ENCODE results near the gene PARD6G. TPM values are rescaled to one million over a fixed set of nuclear protein-coding genes. Genes with fewer than 3 reads are reported as not detected.

PARD6G gene
- total RNA-seq, 1 donor from 2014 or later = 29.6 TPM

DNA sequence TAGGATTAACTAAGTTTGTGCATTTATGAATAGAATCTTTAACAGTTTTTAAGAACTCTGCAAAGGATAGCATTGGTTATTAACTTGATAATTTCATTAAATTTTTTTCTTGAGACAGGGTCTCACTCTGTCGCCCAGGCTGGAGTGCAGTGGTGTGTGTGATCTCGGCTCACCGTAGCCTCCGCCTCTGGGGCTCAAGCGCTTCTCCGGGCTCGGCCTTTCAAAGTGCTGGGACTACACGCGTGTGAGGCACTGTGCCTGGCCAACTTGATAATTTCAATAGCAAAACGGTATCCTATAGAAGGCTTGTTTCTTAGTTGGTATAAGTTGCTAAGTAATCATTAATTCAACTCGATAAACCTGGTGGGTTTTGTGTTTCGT is 100.3 kb downstream of the PARD6G start:
- no peak for DNase-seq (ENCODE audit: low read depth)
- Histone ChIP-seq H2AFZ (ENCODE audit: low read depth, low read length) (peak overlapping the region; percentile 71), H3K27ac (ENCODE audit: low read depth, low read length) (no peak overlapping the region), H3K27me3 (ENCODE audit: insufficient read depth, low read length) (no peaks in the 10 kb centered on the region), H3K4me2 (ENCODE audit: low read length) (peak overlapping the region; percentile 93), H3K9me3 (ENCODE audit: insufficient read depth, low read depth, low read length) (no peaks in the 10 kb centered on the region), H3K9ac (ENCODE audit: low read length) (peak overlapping the region; percentile 75), H3K36me3 (ENCODE audit: insufficient read depth, low read length) (peaks cover 3% of the 10 kb centered on the region), H3K4me3 (ENCODE audit: insufficient read depth, low read depth, low read length) (peak overlapping the region; percentile 79), H4K20me1 (ENCODE audit: insufficient read depth, low read length) (peaks cover 19% of the 10 kb centered on the region), H3K4me1 (ENCODE audit: insufficient read depth, low read length) (peaks cover 6% of the 10 kb centered on the region), H3K79me2 (ENCODE audit: insufficient read depth, low read length) (no peaks in the 10 kb centered on the region)
- no peaks in the 10 kb centered on the region for H3K27me3 Mint-ChIP-seq (ENCODE audit: low read depth, unreplicated experiment)
- TF ChIP-seq, protein P1, sequence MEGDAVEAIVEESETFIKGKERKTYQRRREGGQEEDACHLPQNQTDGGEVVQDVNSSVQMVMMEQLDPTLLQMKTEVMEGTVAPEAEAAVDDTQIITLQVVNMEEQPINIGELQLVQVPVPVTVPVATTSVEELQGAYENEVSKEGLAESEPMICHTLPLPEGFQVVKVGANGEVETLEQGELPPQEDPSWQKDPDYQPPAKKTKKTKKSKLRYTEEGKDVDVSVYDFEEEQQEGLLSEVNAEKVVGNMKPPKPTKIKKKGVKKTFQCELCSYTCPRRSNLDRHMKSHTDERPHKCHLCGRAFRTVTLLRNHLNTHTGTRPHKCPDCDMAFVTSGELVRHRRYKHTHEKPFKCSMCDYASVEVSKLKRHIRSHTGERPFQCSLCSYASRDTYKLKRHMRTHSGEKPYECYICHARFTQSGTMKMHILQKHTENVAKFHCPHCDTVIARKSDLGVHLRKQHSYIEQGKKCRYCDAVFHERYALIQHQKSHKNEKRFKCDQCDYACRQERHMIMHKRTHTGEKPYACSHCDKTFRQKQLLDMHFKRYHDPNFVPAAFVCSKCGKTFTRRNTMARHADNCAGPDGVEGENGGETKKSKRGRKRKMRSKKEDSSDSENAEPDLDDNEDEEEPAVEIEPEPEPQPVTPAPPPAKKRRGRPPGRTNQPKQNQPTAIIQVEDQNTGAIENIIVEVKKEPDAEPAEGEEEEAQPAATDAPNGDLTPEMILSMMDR (IDR thresholded peaks at IDR 0.05; ENCODE audit: insufficient read depth, low read depth, low read length) = no peak
- TF ChIP-seq EZH2 (IDR thresholded peaks at IDR 0.05; ENCODE audit: insufficient read depth, low read length) = no peak
- H3K4me1 Mint-ChIP-seq (ENCODE audit: low read depth, unreplicated experiment) = peaks cover 16% of the 10 kb centered on the region
- H3K36me3 Mint-ChIP-seq (ENCODE audit: low read depth, unreplicated experiment) = no peaks in the 10 kb centered on the region
- no peaks in the 10 kb centered on the region for H3K9me3 Mint-ChIP-seq (ENCODE audit: unreplicated experiment)
- peak overlapping the region; percentile 53 for H3K27ac Mint-ChIP-seq (ENCODE audit: unreplicated experiment)
- peak overlapping the region; percentile 81 for H3K4me3 Mint-ChIP-seq (ENCODE audit: unreplicated experiment)
- FAIRE-seq = no peak

DNA sequence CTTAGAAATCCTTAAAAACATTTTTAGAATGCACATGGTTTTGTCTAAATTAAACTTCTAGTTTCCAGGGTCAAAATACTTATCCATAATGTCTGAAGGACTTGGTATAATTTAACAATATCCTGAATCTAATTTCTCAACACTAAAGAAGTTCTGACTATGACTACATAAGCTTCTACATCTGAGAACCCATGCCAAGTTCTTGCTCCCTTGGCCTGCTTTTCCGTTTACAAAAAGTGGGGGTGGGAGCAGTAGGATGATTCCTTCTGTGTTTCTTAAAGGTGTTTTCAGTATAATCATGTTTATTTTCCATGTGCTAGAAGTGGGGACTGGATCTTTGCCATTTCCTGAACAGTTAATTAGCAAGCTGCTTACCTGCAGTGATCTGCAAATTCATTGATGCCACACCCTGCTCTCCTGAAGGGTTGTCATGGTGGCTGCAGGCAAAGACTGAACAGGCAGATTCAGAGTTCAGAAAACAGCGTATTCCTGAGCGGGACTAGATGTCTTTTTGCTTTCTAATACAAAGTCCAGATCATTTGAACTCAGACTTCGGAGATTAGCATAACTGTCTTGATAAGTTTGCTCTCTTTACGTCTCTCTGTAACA is 102.0 kb downstream of the PARD6G start:
- Histone ChIP-seq H2AFZ (ENCODE audit: low read depth, low read length) (no peak overlapping the region), H3K4me3 (ENCODE audit: insufficient read depth, low read depth, low read length) (no peak overlapping the region), H3K27me3 (ENCODE audit: insufficient read depth, low read length) (no peaks in the 10 kb centered on the region), H3K36me3 (ENCODE audit: insufficient read depth, low read length) (peaks cover 7% of the 10 kb centered on the region), H3K9ac (ENCODE audit: low read length) (no peak overlapping the region), H3K4me1 (ENCODE audit: insufficient read depth, low read length) (peaks cover 6% of the 10 kb centered on the region), H3K4me2 (ENCODE audit: low read length) (no peak overlapping the region), H4K20me1 (ENCODE audit: insufficient read depth, low read length) (peaks cover 30% of the 10 kb centered on the region), H3K79me2 (ENCODE audit: insufficient read depth, low read length) (peaks cover 4% of the 10 kb centered on the region), H3K27ac (ENCODE audit: low read depth, low read length) (no peak overlapping the region), H3K9me3 (ENCODE audit: insufficient read depth, low read depth, low read length) (no peaks in the 10 kb centered on the region)
- Mint-ChIP-seq H3K27me3 (ENCODE audit: low read depth, unreplicated experiment) (no peaks in the 10 kb centered on the region), H3K4me3 (ENCODE audit: unreplicated experiment) (no peak overlapping the region), H3K27ac (ENCODE audit: unreplicated experiment) (no peak overlapping the region), H3K4me1 (ENCODE audit: low read depth, unreplicated experiment) (peaks cover 14% of the 10 kb centered on the region), H3K36me3 (ENCODE audit: low read depth, unreplicated experiment) (no peaks in the 10 kb centered on the region), H3K9me3 (ENCODE audit: unreplicated experiment) (no peaks in the 10 kb centered on the region)
- DNase-seq (ENCODE audit: low read depth) = no peak
- TF ChIP-seq EZH2 (IDR thresholded peaks at IDR 0.05; ENCODE audit: insufficient read depth, low read length) = no peak
- TF ChIP-seq, protein P1 (IDR thresholded peaks at IDR 0.05; ENCODE audit: insufficient read depth, low read depth, low read length) = no peak
- FAIRE-seq = no peak

DNA sequence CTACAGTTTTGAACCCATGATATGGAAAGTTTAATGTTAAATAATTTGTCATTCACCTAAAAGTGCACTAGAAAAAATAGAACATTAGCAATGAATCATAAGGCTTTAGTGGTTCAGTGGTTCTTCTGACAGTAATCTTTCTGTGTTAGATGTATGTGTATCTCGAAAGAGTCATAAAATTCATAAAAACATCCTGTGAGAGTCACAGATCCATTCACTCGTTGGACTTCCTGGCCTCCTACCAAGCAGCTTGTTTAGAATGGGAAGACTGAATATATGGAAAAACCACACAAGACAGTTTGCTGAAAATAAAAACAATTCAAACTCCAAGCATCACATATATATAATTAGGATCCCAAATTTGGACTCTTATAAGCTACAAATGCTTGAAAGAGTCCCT is 103.4 kb downstream of the PARD6G start:
- H3K4me2 ChIP-seq (ENCODE audit: low read length) = no peak overlapping the region
- FAIRE-seq = no peak

More for the DNA sequence above, 103.4 kb downstream of the PARD6G start:
- Histone ChIP-seq H4K20me1 (ENCODE audit: insufficient read depth, low read length) (peaks cover 35% of the 10 kb centered on the region), H3K27ac (ENCODE audit: low read depth, low read length) (no peak overlapping the region), H3K4me1 (ENCODE audit: insufficient read depth, low read length) (peaks cover 6% of the 10 kb centered on the region), H3K4me3 (ENCODE audit: insufficient read depth, low read depth, low read length) (no peak overlapping the region), H2AFZ (ENCODE audit: low read depth, low read length) (no peak overlapping the region), H3K36me3 (ENCODE audit: insufficient read depth, low read length) (peaks cover 16% of the 10 kb centered on the region), H3K79me2 (ENCODE audit: insufficient read depth, low read length) (peaks cover 4% of the 10 kb centered on the region), H3K27me3 (ENCODE audit: insufficient read depth, low read length) (no peaks in the 10 kb centered on the region), H3K9me3 (ENCODE audit: insufficient read depth, low read depth, low read length) (no peaks in the 10 kb centered on the region), H3K9ac (ENCODE audit: low read length) (no peak overlapping the region)
- Mint-ChIP-seq H3K4me1 (ENCODE audit: low read depth, unreplicated experiment) (peaks cover 9% of the 10 kb centered on the region), H3K4me3 (ENCODE audit: unreplicated experiment) (no peak overlapping the region), H3K36me3 (ENCODE audit: low read depth, unreplicated experiment) (peaks cover 2% of the 10 kb centered on the region), H3K27ac (ENCODE audit: unreplicated experiment) (no peak overlapping the region), H3K9me3 (ENCODE audit: unreplicated experiment) (no peaks in the 10 kb centered on the region), H3K27me3 (ENCODE audit: low read depth, unreplicated experiment) (no peaks in the 10 kb centered on the region)
- DNase-seq (ENCODE audit: low read depth) = peak; percentile 12
- TF ChIP-seq, protein P1 (IDR thresholded peaks at IDR 0.05; ENCODE audit: insufficient read depth, low read depth, low read length) = no peak
- no peak for TF ChIP-seq EZH2 (IDR thresholded peaks at IDR 0.05; ENCODE audit: insufficient read depth, low read length)

All from astrocyte (in vitro differentiated cells and primary cell).